ENCODE results near the gene RPS15.

RPS15 gene

DNA sequence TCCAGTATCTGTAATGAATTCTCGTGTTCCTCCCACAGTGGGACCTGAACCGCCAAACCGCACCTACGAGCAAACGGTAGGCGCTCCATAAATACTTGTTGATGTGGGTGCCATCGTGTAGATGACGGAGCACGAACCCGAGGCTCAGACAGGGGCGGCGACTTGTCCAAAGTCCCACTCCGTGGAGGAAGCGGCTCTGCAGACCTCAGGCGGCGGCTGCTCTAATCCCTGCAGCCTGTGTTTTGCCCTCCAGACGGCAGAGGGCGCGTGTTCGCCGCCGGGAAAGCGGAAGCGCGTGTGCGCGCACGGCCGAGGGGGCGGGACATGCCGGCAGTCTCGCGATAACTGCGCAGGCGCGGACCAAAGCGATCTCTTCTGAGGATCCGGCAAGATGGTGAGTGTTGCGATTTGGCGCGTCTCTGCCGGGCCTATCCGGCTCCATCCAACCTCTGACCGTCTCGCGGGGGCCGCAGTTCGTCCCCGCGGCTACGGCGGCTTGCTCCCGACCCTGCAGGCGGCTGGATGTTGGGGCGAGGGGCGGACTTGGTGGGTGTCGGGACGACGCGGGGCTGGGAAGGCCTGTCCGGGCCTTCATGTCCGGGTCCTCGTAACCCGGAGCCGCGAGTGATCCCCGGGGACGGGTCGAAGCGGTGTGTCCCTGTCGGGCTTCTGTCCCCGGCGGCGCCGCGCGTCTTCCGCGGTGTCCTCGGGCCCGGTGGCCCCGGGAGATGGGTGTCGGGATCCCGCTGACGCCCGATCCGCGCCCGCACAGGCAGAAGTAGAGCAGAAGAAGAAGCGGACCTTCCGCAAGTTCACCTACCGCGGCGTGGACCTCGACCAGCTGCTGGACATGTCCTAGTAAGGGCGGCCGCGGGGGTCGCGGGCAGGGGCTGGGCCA is at the start of gene RPS15:
Gene RPS15, plus strand, starts transcription at position 362 of the 898 bp plus-strand sequence. Its CDS starts 30 bp downstream, at position 392.
- DNase-seq (ENCODE audit: low read depth in 2 of 2): peak; percentile 91 to 92

DNA sequence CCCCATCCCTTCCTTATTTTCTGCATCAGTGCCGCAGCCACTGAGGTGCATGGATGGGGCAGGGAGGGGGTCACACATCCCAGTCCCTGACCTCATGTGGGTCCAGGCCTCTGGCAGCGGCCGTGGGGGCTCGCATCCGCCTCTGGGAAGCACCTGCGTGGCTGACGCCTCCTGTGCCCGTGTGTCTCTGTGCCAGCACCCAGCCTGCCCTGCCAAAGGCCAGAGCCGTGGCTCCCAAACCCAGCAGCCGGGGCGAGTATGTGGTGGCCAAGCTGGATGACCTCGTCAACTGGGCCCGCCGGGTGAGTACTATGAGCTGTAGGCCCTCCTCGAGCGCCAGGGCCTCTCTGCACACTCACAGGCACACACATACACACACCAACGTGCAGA is 49.6 kb upstream of the RPS15 start:
- DNase-seq (ENCODE audit: low read depth in 2 of 2): no peak

DNA sequence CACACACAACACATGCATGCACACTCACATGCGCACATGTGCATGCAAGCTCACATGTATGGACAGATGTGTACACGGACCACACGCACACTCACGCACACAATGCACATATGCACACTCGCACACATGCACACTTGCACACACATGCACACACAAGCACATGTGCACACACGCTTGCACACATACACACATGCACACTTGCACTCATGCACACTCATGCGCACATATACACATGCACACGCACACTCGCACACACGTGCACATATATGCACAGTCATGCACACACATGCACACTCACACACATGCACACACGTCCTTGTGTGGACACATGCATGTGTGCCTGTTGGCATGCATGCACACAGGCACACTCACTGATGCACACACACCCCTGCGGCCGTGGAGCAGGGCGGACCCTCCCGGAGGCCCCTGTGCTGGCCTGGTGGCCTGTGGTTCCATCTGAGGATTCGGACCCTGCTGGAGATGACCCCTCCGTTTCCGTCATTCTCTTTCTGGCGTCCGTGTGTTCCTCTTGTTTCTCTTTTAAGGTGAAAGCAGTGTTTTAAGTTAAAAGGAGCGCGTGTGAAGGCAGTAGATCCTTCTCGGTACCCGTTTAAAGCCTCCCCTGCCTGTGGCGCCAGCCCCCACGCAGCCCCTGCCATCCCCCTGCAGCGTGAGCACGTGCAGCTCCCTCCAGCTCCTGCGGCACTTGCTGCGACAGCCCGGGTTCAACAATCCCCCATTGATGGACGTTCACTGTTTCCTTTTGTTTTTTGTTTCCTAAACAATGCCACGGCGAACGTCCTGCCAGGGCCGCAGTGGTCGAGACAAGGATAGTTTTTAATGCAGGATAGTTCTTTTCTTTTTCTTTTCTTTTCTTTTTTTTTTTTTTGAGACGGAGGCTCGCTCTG is 48.9 kb upstream of the RPS15 start:
- no peak for DNase-seq (ENCODE audit: low read depth in 2 of 2)

DNA sequence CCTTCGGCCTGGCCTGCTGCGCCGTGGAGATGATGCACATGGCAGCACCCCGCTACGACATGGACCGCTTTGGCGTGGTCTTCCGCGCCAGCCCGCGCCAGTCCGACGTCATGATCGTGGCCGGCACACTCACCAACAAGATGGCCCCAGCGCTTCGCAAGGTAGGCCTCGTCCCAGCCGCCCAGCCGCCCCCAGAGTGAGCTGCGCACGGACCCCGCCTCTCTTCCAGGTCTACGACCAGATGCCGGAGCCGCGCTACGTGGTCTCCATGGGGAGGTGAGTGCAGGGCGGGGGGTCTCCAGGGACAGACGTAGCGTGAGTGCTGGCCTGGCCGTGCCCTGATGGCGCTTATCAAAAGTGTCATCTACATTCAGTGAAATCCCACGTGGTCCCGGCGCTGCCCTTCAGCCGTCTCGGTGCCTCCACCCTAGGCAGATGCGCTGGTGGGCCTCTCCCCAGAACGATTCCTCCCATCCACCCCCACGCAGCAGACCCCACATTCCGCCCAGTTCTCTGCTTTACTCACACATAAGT is 47.2 kb upstream of the RPS15 start:
- DNase-seq (ENCODE audit: low read depth in 2 of 2): no peak

DNA sequence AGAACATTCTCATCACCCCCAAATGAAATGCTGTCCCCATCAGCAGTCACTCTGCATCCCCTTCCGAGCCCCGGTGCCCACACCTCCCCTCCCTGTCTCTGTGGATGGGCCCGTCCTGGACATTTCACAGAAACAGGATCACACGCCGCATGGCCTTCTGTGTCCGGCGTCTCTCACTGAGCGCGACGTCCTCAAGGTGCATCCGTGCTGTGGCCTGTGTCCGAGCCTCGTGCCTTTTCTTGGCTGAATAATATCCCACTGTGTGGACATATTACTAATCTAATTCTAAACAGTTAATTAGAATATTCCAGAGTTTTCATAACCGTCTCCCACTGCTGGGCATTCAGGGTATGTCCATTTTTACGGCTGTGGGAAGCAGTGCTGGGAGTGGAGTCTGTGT is 45.8 kb upstream of the RPS15 start:
- DNase-seq (ENCODE audit: low read depth in 2 of 2): no peak

DNA sequence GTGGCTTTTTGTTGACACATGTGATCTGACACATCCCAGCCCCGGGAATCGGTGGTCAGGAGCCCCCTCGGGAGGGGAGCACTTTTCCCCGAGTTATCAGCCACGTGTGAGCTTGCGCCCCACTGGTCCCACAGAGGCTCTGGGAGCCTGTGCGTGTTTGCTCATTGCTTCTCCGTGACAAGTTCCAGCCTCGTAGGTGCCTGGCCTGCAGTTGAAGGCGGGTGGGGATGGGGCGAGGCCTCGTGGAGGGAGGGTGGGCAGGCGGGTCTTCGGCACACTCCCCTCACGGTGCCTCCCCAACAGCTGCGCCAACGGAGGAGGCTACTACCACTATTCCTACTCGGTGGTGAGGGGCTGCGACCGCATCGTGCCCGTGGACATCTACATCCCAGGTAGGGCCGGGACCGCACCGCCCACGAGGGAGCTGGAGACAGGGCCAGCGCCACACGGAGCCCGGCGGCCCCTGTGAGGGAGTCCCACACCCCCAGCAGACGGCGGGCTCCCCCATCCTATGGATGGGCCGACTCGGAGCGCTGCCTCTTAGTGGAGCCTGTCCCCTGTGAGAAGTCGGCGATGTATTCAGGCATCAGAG is 45.2 kb upstream of the RPS15 start:
- DNase-seq (ENCODE audit: low read depth in 2 of 2): no peak

DNA sequence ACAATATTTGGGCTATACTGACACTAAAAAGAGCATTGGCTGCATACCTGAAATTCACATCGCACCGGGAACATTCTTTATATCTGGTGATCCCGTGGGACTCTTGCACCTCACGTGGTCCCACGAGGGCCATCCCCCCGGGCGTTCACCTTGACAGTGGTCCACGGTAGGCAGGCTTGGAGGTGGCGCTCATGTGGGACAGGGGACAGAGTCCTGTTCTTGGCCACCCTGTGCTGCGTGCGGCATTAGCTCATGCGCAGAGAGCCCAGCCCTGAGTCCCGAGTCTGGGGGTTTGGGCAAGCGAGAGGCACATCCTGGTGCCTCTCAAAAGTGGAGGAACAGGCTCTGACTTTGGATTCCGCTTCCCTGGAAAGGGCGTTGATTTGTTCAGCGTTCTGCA is 44.4 kb upstream of the RPS15 start:
- DNase-seq (ENCODE audit: low read depth in 2 of 2): no peak

DNA sequence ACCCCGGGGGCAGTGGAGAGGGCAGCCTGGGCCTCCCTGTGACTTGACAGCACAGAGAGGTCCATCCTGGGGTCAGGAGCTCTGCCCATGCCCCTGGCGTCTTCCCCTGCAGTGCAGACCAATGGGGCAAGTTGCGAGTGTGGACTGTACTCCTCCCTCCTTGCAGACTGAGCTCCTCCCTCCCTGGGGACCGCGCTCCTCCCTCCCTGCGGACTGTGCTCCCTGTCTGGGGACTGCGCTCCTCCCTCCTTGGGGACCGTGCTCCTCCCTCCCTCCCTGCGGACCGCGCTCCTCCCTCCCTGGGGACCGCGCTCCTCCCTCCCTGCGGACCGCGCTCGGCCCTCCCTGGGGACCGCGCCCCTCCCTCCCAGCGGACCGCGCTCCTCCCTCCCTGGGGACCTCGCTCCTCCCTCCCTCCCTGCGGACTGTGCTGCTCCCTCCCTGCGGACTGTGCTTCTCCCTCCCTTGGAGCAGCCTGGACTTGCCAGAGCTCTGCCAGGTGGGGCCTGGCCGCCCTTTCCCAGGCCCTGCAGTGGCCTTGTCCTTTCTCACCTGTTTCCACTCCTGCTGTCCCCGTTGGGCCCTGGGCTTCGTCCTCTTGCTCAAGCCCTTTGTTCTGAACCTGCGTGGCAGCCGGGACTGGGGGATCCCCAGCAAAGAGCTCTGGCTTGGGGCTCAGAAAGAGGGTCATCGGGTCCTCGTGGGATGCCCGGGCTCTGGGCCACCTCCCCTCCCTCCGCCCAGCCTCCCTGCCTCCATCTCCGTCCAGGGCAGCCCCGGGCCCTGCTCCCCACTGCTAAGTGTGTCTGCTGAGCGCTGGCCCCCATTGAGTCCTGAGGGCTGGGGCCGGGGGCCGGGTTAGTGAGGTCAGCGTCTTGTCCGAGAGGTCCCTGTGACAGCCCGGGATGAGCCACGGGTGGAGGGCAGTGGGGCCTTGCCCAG is 43.7 kb upstream of the RPS15 start:
- DNase-seq (ENCODE audit: low read depth in 2 of 2): no peak

DNA sequence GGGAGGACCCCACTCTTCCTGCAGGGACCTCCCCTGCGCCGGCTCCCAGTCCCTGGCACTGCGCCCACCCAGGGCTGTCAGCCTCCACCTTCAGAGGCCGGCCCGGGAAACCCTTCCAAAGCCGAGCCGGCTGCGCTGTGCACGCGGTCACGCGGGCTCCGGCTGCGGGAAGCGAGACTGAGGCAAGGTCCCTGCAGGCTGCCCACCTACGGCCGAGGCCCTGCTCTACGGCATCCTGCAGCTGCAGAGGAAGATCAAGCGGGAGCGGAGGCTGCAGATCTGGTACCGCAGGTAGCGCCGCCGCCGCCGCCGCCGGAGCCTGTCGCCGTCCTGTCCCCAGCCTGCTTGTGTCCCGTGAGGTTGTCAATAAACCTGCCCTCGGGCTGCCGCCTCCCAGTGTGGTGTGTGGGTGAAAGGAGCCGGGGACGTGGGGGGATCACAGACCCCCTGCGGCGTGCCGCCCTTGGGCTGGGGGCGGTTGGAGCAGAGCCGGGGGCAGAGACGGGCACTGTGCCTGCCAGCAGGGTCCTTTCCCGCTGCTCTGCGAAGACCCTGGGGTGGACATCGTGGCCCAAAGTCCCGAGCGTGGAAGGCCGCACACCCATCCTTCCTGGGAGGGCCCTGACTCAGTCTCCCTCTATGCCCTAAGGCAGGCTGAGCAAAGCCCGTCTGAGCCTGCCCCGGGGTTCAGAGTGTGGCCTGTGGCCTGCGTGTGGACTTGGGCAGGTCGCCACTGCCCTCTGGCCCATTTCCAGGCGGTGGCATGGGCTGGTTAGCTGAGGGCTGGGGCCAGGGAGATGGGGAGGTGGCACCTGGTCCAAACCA is 42.8 kb upstream of the RPS15 start:
- no peak for DNase-seq (ENCODE audit: low read depth in 2 of 2)

DNA sequence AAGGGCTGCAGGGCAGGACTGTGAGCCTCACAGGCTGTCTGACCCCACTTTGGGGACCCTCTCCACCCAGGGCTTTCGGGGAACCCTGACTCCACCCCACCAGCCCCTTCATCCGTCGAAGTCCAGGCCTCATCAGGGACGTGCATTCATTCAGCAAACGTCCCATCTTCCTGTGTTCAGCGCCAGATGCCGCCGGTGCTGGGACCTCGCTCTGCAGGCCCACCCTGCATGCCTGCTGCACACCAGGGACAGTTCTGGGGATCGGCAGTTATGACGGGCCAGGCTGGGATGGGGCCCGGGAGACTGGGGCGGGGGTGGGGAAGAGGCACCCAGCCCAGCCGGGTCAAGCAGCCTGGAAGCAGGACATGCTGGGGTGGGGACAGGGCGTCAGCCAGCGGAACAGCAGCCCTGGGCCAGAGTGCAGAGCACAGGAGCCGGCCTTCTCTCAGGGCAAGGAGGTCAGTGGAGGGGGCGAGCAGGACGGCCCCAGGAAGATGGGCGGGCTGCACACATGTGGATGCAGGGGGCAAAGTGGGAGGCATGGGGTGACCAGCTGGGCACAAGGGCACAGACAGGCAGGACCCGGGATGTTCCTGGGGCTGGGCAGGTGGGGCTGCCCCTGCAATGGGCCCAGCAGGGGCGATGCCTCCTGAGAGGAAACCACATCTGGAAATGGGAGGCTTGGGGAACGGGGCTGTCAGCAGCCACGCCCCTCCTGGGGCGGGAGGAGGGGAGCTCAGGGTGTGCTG is 42.0 kb upstream of the RPS15 start:
- DNase-seq (ENCODE audit: low read depth in 2 of 2): no peak

DNA sequence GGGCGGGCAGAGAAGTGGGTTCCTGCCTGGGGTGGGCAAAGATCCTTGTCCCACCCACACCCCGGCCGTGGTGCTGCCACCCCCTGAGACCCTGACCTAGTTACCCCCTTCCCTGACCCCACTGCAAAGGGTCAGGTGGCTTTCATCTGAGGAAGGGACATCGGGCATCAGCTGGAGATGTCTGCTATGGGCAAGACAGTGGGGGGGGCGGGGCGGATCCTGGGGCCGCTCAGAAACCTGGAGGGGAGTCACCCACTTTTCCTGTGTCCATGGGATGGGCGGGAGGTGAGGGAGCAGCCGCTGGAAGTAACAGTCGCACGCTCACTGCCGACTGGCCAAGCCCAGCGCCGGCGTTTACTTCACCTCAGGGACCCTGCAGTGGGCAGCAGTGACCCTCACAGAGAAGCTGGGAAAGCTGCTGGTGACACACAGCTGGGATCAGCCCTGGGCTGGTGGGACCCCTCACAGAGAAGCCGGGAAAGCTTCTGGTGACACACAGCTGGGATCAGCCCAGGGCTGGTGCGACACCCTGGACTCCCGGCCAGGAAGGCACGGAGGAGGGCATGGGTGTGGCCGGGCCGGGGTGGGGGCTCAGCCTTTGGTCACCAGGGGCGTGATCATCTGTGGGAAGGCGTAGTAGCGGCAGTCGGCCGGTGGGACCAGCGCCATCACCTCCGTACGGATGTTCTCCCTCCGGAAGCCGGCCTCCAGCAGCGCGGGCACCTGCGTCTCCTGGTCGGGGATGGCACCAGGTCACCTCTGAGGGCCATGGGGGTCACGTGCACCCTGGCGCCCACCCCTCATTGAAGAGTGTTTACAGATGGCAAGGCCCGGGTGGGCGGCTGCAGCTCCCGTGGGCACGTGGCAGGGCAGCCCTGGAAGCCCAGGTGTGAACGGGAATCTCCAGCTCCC is 41.2 kb upstream of the RPS15 start:
- DNase-seq (ENCODE audit: low read depth in 2 of 2): no peak

DNA sequence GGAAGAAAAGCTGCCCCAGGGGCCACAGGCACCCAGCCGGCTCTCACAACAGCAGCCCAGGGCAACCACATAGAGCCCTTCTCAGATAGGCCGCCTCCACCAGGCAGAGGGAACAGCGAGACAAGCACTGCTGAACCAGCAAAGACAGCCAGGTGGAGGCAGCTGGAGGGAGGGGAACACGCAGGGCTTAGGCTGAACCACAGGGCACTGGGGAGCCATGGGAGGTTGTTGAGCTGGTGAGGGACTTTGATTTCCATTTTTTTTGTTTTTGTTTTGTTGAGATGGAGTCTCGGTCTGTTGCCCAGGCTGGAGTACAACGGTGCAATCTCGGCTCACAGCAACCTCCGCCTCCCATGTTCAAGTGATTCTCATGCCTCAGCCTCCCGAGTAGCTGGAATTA is 40.4 kb upstream of the RPS15 start:
- no peak for DNase-seq (ENCODE audit: low read depth in 2 of 2)

DNA sequence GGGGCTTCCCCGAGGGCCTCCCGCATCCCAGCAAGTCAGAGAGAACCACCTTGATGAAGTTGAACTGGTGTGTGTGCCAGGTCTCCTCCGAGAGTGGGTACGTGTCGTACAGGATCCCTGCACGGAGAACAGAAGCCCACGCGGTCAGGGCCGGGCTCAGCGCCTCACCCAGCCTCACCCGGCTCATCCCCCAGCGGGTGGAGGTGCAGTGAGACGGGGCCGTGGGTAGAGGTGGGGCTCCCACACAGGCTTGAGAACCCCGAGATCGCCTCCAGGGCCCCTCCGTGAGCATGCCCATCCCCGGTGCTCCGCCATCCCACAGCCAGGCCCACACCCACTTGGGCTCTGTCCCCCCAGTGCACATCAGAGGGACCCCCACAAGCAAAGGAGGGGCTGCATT is 39.1 kb upstream of the RPS15 start:
- no peak for DNase-seq (ENCODE audit: low read depth in 2 of 2)

DNA sequence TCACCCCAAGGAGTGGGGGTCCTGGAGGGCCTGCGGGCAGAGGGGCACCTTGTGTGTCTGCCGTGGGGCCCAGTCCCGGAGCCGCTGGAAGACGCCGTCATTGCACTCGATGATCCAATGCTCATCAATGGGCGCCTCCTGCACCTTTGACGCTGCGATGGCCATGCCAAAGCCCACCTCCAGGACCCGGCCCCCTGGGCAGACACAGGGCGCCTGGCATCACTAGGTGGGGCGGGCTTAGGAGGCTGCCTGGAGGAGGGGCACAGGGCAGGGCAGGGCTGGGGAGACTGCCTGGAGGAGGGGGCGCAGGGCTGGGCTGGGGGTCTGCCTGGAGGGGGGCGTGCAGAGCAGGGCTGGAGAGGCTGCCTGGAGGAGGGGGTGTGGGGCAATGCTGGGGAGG is 38.5 kb upstream of the RPS15 start:
- DNase-seq (ENCODE audit: low read depth in 2 of 2): no peak

DNA sequence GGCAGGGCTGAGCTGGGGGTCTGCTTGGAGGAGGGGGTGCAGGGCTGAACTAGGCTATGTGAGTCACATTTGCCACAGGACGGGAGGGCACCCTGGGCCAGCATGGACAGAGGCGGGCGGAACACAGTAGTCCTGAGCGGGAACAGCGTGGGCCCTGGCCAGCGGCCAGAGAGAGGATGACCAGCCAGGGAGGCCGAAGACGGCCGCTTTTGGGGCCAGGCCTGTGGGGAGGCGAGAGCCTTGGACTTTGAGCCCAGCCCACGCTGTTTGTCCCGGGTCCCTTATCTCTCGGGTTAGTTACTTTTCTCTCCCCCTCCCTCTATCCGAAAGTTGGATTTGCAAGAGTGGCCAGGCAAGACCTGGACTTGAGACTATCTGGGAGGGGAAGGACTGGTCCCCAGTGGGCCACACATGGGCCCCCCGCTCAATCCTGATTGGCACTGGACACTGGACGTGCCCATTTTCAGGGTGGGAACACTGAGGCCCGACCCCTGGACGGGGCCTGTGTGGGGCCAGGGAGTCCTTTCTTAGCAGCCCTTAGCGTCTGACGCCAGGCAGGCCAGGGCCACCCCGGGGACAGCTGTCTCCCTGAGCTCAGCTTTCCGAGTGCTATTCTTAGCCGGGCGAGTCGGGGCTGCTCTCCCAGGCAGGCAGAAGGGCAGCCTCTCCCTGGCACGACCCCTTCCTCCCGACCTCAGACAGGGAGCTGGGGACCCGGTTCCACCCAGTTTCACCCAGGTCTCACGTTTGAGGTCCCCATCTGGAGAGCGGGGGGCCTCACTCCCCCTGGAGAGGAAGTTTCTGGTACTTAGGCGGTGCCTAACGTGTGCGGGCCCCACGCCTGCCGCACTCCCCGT is 37.7 kb upstream of the RPS15 start:
- DNase-seq (ENCODE audit: low read depth in 2 of 2): no peak

DNA sequence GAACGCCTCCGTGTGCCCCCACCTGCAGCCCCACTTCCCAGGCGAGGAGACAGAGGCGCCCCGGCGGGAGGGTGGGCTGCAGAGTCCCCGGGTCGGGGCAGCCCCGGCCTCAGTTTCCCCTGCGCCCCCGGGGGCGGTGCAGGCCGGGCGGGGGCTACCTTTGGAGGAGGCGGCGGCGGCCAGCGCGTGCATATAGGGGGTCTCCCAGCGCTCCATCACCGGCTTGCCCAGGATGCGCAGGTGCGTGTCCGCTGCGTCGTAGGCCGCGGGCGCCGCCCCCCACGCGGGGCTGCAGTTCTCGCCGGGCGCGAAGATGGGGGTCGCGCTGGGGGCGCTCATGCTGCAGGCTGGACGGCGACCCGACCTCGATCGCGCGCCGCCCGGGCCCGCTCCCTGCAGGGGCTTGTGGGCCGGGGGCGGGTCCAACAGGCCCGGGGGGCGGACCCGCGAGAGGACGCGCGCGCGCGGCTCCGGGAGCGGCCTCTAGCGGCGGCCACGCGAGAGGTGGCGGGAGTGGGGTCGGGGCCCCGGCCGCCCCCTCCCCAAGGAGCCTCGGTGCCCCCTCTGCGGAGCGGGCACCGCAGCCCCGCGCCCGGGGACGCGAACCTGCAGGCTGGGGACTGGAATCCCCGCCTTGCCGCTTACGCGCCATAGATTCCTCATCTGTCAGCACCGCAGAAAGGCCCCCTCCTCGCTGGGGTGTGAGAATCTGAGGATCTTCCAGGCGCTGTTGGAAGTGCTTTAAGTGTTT is 36.9 kb upstream of the RPS15 start, which contains the start of gene GAMT:
Gene GAMT, minus strand, starts transcription at position 405 of the 751 bp plus-strand sequence. Its CDS starts 66 bp downstream, at position 339.
- peak in 1 of 2 donors; percentile 33 for DNase-seq (ENCODE audit: low read depth in 2 of 2)

DNA sequence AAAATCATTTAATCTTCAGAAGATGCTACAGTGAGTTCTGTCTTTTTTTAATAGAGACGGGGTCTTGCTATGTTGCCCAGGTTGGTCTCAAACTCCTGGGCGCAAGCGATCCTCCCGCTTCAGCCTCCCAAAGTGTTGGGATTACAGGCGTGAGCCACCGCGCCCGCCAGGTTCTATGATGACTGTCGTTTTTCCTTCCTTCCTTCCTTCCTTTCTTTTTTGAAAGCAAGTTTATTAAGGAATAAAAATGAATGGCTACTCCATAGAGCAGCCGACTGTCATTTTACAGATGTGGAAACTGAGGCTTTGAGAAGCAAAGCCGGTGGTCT is 36.3 kb upstream of the RPS15 start:
- DNase-seq (ENCODE audit: low read depth in 2 of 2): no peak
